Measurements from ENCODE around the gene PBXIP1.
"Not testable (repeated sequence)": the region's sequence is repeated elsewhere in the genome, so short reads cannot be mapped to it uniquely, and the experiment has no call there.

Gene PBXIP1

DNA sequence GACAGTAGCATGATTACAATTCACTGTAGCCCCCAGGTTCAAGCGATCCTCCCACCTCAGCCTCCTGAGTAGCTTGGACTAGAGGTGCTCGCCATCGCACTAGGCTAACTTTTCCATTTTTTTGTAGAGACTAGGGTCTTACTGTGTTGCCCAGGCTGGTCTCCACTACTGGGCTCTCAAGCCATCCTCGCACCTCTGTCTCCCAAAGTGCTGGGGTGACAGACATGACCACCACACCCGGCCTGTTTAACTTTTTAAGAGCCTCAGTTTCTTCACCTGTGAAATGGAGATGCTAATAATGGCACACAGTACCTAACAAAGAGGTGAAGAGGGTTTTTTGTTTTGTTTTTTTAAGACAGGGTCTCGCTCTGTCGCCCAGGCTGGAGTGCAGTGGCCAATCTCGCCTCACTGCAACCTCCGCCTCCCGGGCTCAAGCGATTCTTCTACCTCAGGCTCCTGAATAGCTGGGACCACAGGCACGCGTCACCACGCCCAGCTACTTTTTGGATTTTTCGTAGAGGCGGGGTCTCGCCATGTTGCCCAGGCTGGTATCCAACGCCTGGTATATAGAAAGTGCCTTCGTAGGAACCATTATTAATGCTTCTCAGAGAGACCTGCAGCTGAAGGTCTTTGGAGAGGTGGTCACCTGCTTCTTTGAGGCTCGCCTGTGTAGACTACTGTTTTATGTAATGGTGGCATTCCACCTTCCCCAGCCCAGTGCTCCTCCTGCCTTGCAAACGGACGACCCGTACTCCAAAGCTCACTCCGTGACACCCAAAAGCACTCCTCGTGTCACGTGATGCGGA, 19.9 kb downstream of the PBXIP1 start:
- DNase-seq, result no peak

DNA sequence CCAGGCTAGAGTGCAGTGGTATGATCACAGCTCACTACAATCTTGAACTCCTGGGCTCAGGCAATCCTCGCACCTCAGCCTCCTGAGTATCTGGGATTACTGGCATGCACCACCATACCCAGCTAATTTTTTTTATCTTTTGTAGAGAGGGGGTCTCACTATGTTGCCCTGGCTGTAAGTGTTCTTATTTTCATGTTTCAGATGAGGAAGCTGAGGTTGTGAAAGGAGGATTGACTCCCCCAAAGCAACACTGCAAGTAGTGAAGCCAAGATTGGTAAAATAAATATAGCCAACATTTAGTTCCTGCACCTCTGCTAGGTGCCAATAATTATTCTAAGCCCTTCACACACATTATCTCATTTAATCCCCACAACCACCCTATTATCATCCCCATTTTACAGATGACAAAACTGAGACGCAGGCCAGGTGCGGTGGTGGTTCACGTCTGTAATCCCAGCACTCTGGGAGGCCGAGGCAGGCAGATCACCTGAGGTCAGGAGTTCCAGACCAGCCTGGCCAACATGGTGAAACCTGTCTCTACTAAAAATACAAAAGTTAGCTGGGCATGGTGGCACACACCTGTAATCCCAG, 21.4 kb downstream of the PBXIP1 start:
- no peak for DNase-seq

DNA sequence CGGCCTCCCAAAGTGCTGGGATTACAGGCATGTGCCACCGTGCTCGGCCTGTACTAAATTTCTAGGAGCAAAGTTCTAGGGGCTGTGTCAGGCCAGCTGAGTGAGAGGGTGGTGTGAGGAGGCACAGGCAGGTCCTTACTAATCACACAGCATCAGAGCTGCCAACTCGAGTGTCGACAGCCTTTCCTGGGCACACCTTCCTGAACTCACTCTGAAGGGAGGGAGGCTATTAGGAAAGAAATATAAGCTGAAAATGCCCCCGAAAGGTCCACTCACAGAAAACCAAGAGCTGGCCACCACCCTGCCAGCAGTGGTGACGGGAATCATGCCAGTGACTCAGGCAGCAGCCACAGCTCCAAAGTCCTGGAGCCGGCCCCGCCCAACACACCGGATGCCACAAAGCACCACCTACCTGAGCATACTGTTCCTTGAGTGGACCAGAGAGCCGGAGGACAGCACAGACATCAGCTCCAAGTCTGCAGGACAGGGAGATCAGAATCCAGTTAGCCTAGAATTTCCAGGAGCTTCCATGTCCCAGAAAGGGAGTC, 23.9 kb downstream of the PBXIP1 start:
- no peak for DNase-seq

DNA sequence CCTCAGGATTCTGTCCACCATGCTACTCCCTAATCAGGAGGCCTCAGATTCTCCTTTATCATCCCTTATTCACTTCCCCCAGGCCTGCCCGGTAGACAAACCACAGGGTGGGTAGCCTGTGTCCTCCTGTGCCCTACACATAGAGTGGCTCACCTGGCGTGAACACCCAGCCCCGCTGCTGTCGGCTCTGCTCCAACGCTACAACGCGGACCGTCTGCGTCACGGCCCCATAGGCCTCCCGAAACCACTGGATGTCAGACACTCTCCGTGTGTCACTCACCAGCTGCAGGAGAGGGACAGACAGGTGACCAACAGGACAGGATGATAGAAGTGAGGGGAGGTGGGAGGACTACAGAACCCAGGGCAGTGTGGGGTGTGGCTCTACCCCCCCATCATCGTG, 29.7 kb downstream of the PBXIP1 start:
- DNase-seq, result no peak

DNA sequence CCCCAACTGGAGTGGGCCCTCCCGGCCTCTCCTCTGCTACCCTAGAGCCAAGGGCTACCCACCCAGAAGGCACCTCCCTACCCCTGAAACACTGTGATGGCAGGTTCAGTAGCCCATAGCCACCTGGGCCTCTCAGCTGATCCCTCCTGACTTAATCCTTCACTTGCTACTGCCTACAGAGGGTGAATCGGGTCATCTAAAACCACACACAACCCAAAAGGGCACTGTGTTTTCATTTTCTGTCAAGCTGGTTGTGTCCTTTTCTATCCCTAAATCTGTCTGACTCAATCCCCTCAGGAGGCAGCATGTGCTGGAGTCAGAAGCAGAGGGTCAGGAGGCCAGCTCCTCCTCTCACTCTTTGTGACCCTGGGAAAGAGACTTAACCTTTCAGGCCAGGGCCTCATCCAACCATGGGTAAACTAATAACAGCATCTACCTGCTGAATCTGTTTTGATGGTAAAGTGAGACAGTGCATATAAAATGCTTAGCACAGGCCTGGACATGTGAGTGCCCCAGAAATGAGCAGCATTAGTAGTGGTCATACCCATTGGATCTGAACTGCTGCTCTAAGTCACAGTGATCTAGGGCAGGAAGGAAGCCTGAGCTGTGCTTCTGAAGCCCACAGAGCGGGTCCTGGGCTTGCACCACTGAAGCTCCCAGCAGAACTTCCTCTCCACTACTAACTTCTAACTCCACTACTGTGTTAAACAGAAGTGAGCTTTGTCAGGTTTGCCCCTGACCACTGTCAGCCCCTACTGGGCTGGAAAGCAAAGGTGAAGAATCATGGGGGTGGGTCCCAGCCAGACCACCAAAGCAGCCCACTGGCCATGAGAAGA, 30.3 kb downstream of the PBXIP1 start:
- no peak for DNase-seq

DNA sequence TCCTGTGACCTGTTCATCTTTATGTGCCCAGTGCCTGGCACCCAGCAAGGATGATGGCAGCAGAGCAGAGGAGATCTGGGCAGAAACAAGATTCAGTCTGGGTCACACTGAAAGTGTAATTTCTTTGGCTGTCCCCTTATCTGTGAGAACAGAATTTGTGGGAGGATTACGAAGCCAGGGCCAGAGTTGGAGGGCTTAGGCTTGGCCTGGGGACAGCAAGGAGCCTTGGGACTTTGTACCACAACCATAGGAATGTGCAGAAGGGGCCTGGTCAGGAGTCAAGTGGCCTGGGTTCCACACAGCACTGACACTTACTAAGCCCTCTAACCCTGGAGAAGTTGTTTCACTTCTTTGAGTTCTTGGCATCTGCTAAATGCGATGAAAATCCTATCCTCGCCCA, 32.2 kb downstream of the PBXIP1 start:
- no peak for DNase-seq

DNA sequence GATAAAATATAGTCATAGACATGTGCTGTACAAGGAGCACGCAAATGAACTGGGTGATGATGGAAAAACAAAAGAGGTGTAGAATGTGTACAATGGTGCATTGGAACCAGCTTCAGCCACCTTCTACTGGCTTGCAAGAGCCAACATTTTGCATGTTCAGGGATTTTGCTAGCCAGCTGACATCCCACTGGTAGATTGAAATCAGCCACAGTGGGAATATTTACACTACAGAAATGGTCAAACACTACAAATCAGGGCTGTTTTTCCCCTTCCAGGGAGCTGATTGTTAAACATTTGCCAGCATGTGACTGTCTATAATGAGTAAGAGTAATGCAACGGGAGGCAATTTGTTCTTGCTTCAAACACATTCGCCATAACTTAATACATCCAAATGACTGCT, 42.6 kb downstream of the PBXIP1 start:
- DNase-seq, result no peak

DNA sequence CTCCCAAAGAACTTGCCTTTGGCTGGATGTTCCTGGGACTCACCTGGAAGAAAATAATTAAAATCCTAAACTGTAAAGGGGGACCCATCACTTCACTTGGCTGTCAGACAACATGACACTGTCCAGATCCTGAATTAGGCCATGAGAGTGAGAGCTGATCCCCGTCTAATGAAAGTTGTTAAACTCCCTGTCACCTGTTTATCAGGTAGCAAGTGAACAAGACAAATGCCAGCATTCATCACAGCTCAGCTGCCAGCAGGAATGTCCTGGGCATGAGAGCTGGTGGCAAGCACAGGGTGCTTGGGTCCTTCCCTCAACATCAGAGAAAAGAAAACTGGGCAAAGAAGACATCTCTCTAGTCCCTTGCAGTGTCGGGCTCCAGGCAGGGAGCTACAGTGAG, 43.1 kb downstream of the PBXIP1 start:
- DNase-seq, result no peak

DNA sequence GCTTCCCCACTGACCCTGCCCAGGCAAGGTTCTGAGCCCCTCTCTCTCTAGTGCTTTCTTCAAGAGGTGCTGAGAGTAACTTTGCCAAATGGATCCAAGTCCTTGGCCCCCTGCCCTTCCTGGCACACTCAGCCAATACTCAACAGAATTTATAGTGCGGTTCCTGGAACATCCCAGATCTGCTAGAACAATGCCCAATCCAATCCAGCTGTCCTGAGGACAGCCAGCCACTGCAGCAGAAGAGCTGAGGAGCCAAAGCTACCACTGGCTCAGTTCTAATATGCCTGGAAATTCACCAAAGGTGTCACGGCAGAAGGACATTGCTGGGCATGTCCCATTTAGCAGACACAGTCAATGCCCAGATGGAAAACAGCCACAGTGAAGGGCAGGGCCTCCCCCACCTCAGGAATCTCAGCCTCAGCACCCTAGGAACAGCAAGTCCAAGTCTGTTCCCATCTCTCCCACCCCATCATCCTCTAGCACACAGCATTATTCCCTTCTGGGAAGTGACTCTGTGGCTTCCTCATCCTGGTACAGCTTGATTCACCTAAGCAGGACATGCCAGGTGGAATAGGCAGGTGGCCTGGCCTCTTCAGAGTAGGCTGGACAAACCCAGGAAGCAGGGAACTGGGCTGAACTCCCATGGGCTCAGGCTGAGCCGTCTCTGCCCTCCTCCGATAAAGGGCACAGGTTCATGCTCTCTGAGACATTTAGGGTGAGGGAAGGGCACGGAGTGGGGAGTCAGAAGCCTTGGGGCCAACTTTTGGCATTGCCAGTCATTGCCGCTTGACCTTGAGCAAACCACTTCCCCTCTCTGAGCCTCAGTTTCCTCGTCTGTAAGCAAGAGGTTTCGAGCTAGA, 44.0 kb downstream of the PBXIP1 start:
- no peak for DNase-seq

DNA sequence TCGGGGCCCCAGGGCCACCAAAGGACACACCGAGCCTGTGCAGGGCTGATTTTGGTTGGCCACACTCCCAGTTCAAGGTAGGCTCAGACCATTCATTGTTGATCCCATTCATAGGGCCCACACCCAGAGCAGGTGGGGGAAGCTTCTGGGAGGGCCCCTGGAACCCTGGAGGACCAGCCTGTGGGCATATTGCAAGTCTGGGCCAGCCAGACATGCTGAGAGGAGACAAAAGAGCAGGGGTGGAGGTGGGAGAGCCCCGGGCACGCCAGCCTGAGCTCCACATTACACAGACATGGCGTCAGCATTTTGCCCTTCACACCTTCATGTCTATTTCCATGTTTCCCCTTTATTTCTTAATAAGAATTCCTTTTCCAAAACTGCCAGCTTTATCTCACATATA, 45.0 kb downstream of the PBXIP1 start:
- DNase-seq, result no peak

DNA sequence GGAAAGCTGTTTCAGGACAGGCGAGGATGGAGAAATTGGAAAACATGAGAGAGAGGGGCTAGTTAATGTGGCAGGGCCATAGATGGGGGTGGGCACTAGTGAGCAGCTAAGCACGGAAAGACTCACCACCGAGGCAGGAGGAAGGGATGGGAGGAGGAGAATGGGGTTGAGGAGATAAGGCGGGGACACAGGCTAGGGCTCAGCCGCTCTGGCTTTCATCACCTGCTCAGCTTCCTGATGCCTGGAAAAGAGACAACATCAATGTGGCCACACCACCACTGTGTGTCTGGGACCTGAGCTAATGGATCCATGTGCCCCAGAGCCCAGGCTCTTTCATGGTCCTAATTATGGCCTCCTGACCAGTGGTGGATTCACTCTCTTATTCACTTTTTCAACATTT, 47.0 kb downstream of the PBXIP1 start:
- DNase-seq, result no peak

DNA sequence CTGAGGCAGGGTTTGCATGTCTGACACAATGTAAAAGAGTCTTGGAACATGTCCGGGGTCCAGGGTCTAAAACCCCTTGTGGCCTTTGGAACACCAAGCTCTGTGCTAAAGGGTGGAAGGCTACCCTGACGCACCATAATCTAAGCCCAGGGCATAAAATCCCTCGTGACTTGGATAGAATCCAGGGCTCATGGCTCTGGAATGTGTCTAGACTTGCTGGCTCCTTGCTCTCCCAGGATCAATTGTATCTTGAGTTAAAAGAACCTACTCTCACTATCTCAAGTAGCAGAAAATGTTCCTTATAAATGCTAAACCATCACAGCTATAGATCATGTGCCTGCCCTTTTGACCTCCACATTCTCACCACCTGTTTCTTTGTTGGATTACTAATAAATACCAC, 47.8 kb downstream of the PBXIP1 start:
- DNase-seq, result not testable (repeated sequence)

DNA sequence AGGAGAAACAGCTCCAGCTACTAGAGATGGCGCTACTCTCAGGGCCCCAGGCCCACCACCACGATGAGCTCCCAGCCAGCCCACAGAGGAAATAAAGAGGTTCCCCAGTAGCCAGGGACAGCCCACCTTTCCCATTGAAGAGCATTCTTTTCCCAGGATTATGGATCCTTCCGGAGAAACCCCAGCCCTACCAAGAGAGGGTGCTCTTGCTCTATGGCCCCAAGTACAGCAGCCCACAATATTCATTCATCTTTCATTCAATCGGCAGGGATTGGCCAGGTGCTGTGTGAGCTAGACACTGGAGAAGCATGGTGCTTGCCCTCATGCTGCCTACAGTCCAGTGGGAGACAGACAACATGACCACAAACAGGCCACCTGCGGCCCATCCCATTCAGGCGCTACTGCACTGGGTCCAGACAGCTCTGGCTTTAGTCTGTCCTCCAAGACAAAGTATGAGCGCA, 49.2 kb downstream of the PBXIP1 start:
- no peak for DNase-seq

DNA sequence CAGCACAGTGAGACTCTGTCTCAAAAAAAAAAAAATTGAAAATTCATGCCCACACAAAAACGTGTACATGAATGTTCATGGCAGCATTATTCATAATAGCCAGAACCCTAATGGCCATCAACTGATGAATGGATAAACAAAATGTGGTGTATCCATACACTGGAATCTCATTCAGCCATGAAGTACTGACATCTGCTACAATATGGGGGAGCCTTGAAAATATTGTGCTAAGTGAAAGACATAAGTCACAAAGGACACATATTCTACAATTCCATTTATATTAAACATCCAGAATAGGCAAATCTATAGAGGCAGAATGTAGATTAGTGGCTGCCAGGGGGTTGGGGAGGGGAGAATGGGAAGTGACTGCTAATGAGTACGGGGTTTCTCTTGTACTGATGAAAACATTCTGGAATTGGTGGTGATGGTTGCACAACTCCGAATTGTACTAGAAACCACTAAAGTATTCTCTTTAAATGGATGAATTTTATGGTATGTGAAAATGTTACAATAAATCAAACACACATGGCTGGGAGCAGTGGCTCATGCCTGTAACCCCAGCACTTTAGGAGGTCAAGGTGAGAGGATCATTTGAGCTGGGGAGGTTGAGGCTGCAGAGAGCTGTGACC, 52.8 kb downstream of the PBXIP1 start:
- DNase-seq, result no peak

DNA sequence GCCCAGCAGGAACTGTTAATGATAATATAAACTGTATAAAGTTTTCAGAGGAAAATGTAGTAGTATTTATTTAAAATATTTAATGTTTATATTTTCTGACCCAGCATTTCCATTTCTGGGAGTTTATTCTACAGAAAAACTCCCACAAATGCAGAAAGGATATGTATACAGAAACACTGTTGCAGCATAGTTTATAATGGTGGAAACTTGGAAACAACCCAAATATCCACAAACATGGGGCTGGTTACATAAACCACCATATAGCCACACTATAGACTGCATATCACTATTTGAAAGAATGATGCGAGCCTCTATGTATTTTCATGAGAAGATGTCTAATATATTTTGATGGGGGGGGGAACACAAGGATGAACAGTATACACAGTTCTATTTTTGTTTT, 54.3 kb downstream of the PBXIP1 start:
- no peak for DNase-seq

DNA sequence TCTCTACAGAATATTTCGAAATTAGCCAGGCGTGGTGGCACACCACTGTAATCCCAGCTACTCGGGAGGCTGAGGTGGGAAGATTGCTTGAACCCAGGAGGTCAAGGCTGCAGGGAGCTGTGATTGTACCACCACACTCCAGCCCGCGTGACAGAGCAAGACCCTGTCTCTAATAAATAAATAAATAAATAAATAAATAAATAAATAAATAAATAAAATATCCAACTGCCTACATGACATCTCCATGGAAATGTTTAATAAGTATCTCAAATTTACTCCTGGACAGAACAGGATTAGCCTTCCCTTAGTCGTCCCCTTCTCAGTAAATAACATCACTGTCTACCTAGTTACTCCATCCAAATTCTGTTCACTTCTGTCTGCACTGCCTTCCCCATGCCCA, 56.9 kb downstream of the PBXIP1 start:
- no peak for DNase-seq

DNA sequence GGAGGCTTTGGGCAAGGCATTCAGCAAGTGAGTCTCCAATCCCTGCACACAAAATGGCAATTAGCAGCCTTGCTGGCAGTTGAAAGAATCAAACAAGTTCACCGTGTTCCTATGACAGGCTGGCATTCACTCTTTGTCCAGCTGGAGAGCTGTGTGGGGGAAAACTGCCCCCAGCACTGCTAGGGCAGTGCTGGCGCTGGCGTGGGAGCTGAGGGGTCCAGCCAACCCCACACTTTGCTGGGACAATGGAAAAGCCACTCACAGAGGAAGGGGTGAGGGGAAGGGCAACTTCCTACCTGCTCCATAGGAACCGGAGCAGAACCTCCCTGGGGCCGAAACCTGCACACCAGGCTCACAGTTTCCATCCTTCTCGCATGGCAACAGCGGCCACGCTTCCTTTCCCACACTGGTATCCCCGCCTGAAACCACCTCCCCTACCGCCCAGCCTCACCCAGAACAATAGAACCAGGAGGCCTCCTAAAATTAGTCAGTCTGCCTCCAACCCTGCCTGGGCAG, 59.1 kb downstream of the PBXIP1 start:
- no peak for DNase-seq

DNA sequence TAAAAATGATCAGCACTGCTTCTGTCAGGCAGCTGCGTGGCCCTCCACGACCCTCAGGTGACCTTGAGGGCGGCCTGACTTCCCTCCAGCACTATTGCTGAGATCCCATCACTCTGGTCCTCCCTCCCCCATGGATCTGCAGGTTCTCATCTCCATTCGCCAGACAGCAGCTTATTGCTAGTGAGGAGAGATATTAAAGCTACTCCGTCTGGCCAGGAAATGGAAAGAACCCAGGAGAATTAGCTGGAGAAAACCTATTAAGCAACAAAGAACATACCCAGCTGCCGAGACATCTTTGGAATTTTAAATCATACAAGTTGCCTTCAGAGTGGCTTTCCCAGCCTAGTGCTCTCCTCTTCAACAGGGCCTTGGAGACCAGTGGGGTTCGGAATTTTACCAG, 60.1 kb downstream of the PBXIP1 start:
- DNase-seq, result no peak

Measured in right hindlimb (tissue), 1 donor.